Measurements from ENCODE around the gene KRT1. TPM values are rescaled to one million over a fixed set of nuclear protein-coding genes. Genes with fewer than 3 reads are reported as not detected.

The KRT1 gene
- total and polyA plus RNA-seq, 2 donors (not counting 1 experiment from before 2014, with no cell fraction given): not detected

- no peak for DNase-seq (ENCODE audit: low read depth in 2 of 2)
- Histone ChIP-seq H3K36me3 (ENCODE audit: control insufficient read depth, insufficient read depth, low read length) (no peaks in the 10 kb centered on the region), H3K79me2 (ENCODE audit: control insufficient read depth, insufficient read depth, low read length) (no peaks in the 10 kb centered on the region), H3K27ac (ENCODE audit: insufficient read depth, low read length) (no peak overlapping the region), H3K27me3 (ENCODE audit: control insufficient read depth, insufficient read depth, low read length) (peaks cover 4% of the 10 kb centered on the region), H3K9ac (ENCODE audit: insufficient read depth, low read length) (no peak overlapping the region), H3K4me2 (ENCODE audit: extremely low read depth, insufficient read depth, low read length) (no peak overlapping the region), H2AFZ (ENCODE audit: low read length) (no peak overlapping the region), H3K9me3 (ENCODE audit: control insufficient read depth, insufficient read depth, low read depth, low read length) (no peaks in the 10 kb centered on the region), H3K4me1 (ENCODE audit: control insufficient read depth, extremely low read depth, insufficient read depth, low read length) (no peaks in the 10 kb centered on the region), H3K4me3 (replicated peaks in 1 of 4; ENCODE audit: control extremely low read depth in 1 of 4, insufficient read depth in 1 of 4, low read depth in 3 of 4, low read length in 4 of 4) (no peak overlapping the region), H4K20me1 (ENCODE audit: control insufficient read depth, extremely low read depth, insufficient read depth, low read length) (no peaks in the 10 kb centered on the region)
- TF ChIP-seq EZH2 (IDR thresholded peaks at IDR 0.05; ENCODE audit: low read length, missing control alignments) (no peak), CTCF (conservative IDR thresholded peaks at IDR 0.05 in 1 of 2, IDR thresholded peaks at IDR 0.05 in 1 of 2; ENCODE audit: low read depth in 1 of 2, low read length in 2 of 2) (no peak)
Measured at GRCh38 chr12:52659951-52660350, 20.3 kb downstream of the KRT1 start.

GRCh38 chr12:52659395-52659794, 20.8 kb downstream of the KRT1 start:
- H2AFZ ChIP-seq (ENCODE audit: low read length): no peak overlapping the region
- no peak overlapping the region for H3K4me3 ChIP-seq (replicated peaks in 1 of 4; ENCODE audit: control extremely low read depth in 1 of 4, insufficient read depth in 1 of 4, low read depth in 3 of 4, low read length in 4 of 4)
- H3K79me2 ChIP-seq (ENCODE audit: control insufficient read depth, insufficient read depth, low read length): no peaks in the 10 kb centered on the region
- TF ChIP-seq EZH2 (IDR thresholded peaks at IDR 0.05; ENCODE audit: low read length, missing control alignments) (no peak), CTCF (conservative IDR thresholded peaks at IDR 0.05 in 1 of 2, IDR thresholded peaks at IDR 0.05 in 1 of 2; ENCODE audit: low read depth in 1 of 2, low read length in 2 of 2) (no peak)
- H3K27ac ChIP-seq (ENCODE audit: insufficient read depth, low read length): no peak overlapping the region
- no peaks in the 10 kb centered on the region for H3K36me3 ChIP-seq (ENCODE audit: control insufficient read depth, insufficient read depth, low read length)
- no peak overlapping the region for H3K9ac ChIP-seq (ENCODE audit: insufficient read depth, low read length)
- H4K20me1 ChIP-seq (ENCODE audit: control insufficient read depth, extremely low read depth, insufficient read depth, low read length): no peaks in the 10 kb centered on the region
- no peak overlapping the region for H3K4me2 ChIP-seq (ENCODE audit: extremely low read depth, insufficient read depth, low read length)
- H3K27me3 ChIP-seq (ENCODE audit: control insufficient read depth, insufficient read depth, low read length): peaks cover 4% of the 10 kb centered on the region
- H3K4me1 ChIP-seq (ENCODE audit: control insufficient read depth, extremely low read depth, insufficient read depth, low read length): no peaks in the 10 kb centered on the region
- no peak for DNase-seq (ENCODE audit: low read depth in 2 of 2)
- H3K9me3 ChIP-seq (ENCODE audit: control insufficient read depth, insufficient read depth, low read depth, low read length): no peaks in the 10 kb centered on the region

GRCh38 chr12:52658196-52658595, 22.0 kb downstream of the KRT1 start:
- DNase-seq (ENCODE audit: low read depth in 2 of 2): no peak
- H4K20me1 ChIP-seq (ENCODE audit: control insufficient read depth, extremely low read depth, insufficient read depth, low read length): no peaks in the 10 kb centered on the region
- H3K79me2 ChIP-seq (ENCODE audit: control insufficient read depth, insufficient read depth, low read length): no peaks in the 10 kb centered on the region
- H3K4me2 ChIP-seq (ENCODE audit: extremely low read depth, insufficient read depth, low read length): no peak overlapping the region
- no peak overlapping the region for H3K4me3 ChIP-seq (replicated peaks in 1 of 4; ENCODE audit: control extremely low read depth in 1 of 4, insufficient read depth in 1 of 4, low read depth in 3 of 4, low read length in 4 of 4)
- H3K27ac ChIP-seq (ENCODE audit: insufficient read depth, low read length): no peak overlapping the region
- no peaks in the 10 kb centered on the region for H3K9me3 ChIP-seq (ENCODE audit: control insufficient read depth, insufficient read depth, low read depth, low read length)
- TF ChIP-seq EZH2 (IDR thresholded peaks at IDR 0.05; ENCODE audit: low read length, missing control alignments) (no peak), CTCF (conservative IDR thresholded peaks at IDR 0.05 in 1 of 2, IDR thresholded peaks at IDR 0.05 in 1 of 2; ENCODE audit: low read depth in 1 of 2, low read length in 2 of 2) (no peak)
- no peaks in the 10 kb centered on the region for H3K36me3 ChIP-seq (ENCODE audit: control insufficient read depth, insufficient read depth, low read length)
- H3K9ac ChIP-seq (ENCODE audit: insufficient read depth, low read length): no peak overlapping the region
- H3K4me1 ChIP-seq (ENCODE audit: control insufficient read depth, extremely low read depth, insufficient read depth, low read length): no peaks in the 10 kb centered on the region
- no peak overlapping the region for H2AFZ ChIP-seq (ENCODE audit: low read length)
- peaks cover 4% of the 10 kb centered on the region for H3K27me3 ChIP-seq (ENCODE audit: control insufficient read depth, insufficient read depth, low read length)

All from fibroblast of lung (primary cell).